ENCODE data around the gene MYOC.

DNA sequence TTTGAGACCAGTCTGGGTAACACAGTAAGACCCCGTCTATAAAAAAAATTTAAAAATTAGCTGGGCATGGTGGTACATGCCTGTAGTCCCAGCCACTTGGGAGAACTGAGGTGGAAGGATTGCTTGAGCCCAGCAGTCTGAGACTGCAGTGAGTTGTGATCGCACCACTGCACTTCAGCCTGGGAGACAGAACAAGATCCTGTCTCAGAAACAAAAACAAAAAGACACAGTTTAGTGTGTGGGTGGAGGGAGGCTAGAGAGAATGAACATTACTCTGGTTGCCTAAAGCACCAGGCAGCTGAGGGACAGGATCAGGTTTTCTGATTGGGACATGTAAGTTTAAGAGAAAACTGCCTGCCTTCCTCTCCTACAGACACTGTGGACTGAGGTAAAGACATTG lies 47.0 kb upstream of the MYOC start:
- TF ChIP-seq POLR2A (IDR thresholded peaks at IDR 0.05; ENCODE audit: low read length), result no peak
- TF ChIP-seq GATA1 (IDR thresholded peaks at IDR 0.05; ENCODE audit: low read depth, low read length), result no peak

Measured in erythroblast (primary cell).